HG03432 (cell line): ENCODE results near the gene TRAPPC10.

Experiments
- ATAC-seq: cut with Tn5 transposase; IDR thresholded peaks from one replicate; pipeline ENCODE4 v1.9.1; 2021; ENCODE audit warnings: mild to moderate bottlenecking, moderate library complexity; ENCODE audit not compliant: unreplicated experiment

TRAPPC10 gene

DNA sequence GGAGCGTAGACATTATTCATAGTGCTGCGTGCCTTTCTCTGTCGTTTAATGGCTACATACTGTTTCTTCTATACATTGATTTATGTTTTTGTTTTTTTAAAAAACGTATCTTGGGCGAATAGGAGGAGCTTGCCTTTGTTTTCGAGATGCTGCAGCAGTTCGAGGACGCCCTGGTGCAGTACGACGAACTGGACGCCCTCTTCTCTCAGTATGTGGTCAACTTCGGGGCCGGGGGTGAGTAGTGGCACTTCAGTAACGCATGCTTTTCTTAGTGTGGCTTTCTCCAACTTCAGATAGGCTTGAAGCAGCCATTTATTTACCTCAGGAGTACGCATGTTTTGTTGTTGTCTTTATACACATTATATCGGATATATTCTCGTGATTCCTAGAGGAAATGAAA lies 46.9 kb downstream of the TRAPPC10 start:
- ATAC-seq, result no peak

DNA sequence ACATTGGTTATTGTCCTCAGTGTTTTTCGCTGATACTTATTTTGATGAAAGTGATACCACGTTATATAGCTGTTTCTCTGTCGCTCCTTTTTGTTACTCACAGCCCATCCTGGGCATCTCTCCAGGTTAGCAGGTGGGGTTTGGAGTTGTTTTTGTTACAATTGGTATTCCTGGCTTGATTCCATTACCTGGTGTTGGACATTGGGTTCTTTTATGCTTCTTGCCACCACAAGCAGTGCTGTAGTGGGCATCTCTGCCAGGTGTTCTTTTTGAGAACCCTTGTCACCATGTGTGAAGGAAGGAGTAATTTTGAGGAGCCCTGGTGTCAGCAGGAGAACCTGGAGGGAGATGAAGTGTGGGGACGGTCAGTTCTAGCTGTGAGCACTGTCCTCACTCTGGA lies 47.6 kb downstream of the TRAPPC10 start:
- ATAC-seq, result no peak

DNA sequence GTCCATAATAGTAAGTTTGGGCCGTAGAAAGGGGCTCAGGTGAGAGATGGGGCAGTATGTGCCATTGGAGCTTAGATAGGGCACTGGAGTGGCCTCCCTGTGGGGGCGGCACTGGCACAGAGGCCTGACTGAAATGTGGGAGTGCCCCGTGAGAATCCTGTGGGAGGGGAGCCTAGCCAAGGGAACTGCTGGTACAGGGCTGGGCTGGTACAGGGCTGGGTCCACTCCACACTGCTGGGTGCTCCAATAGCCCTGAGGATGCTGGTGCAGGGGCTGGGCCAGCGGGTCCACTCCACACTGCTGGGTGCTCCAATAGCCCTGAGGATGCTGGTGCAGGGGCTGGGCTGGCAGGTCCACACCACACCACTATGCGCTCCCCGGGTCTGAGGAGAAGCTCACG lies 50.3 kb downstream of the TRAPPC10 start:
- no peak for ATAC-seq

DNA sequence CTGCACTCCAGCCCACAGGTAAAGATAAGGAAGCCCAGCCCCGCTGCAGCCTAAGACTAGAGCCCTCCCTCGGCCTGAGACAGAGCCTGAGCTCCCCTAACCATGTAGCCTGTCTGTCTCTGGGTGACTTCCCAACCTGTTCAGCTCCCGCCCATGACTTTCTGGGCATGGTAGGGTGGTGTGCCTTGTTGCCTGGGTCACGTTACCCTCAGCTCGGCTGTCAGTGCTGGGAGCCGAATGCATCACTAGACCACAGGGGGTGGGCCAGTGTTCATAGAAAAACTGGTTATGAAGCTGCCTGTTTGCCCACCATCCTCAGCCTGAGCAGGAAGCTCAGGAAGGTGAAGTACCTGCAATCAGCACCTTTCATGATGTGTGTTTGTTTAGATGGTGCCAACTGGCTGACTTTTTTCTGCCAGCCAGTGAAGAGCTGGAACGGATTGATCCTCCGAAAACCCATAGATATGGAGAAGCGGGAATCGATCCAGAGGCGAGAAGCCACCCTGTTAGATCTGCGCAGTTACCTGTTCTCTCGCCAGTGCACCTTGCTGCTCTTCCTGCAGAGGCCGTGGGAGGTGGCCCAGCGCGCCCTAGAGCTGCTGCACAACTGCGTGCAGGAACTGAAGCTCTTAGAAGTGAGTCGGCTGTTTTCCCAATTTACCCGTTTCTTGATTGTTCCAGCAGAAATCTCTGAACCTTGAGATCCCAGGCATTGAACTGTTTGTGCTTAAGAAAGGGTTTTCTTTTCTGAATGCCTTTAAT lies 51.2 kb downstream of the TRAPPC10 start:
- no peak for ATAC-seq

DNA sequence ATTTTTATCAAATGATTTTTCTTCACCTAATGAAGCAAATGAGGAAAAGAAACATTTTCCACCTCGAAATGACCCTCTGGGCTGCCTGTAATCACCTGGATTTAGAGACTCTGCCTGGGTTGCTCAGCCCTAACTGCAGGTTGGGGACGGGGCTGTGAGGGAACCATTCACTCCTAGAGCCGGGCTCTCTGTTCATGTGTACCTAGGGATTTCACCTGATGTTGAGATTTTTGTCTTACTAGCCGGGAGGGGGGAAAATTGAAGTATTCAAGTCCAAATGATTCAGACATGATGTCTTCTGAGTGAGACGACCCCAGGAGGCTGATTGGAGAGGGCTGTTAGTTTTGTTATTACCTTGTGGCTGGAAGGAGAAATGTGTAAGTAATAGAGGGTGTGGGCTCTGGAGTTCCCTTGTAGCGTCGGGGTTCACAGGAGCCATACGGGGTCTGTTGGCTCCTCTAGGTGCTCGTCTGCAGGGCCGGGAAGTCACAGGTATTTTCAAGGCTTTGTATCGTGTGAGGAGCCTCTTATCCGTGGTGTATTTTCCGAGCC lies 52.8 kb downstream of the TRAPPC10 start:
- ATAC-seq, result no peak

DNA sequence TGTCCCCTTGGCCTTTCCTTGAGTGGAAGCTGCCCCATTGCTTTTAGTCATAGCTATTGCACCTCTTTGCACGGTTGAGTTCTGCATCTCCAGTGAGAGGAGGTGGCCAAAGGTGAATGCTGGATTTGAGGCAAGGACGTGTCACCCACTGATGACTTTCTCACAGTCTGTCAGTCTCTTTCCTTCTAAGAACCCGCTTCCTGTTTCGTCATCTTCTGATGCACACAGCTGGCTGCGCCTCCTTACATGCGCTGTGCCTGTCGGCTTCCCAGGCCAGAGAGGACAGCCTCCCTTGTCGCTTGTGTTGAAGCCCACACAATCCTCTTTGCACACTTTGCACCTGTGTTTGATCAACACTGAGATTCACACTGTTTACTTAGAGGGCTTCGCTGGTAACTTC lies 53.3 kb downstream of the TRAPPC10 start:
- ATAC-seq, result no peak

DNA sequence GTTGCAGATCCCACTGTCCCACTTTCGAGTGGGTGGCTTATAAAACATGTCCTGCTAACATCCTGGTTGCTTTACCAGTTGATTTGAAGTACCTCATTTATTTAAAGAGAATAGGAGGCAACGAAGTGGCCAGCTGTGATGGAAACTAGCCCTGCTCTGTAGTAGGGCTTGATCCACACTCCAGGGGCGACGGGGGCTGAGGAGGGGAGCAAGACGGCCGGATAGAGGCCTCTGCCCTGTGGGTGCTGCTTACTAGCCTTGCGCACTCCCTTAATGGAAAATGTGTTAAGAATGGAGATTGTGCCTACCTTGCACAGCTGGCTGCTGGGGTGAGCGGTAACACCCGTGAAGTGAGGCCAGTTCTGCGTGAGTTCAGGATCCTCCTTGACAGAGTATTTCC lies 54.0 kb downstream of the TRAPPC10 start:
- no peak for ATAC-seq

DNA sequence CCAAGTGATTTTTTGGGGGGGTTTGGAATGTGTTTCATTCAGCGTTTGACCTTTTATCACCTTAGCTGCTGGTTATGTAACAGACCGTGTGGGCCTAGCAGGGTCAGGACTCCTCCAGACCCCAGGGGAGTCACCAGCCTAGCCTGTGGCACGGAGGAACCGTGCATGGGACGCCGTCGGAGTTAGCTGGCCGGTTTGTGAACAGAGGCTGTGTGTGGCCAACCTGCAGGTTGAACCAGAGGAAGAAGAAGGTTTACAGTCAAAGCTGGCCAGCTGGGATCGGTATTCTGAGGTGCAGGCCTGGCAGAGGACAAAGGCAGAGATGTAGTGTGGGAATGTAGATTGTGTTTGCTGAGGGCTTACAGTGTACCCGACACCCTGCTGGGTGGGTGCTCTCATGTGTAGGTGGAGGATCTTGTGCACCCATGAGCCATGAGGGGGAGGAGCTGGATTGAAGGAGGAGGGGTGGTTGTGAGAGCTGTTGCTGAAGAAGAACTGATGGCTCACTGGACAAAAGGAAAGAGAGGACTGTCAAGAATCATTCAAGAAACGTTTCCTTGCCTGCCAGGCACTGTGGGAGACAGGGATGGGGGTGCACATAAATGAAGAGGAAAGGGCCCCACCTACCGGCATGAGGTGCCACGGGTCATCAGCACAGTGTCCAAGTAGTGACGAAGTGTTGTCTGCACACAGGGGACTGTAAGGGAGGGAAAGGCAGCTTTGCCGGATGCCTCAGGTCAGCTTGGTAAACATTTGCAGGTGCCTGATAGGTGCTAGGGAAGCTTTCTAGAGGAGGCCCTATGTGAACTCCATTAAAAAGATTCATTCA lies 55.1 kb downstream of the TRAPPC10 start:
- no peak for ATAC-seq

DNA sequence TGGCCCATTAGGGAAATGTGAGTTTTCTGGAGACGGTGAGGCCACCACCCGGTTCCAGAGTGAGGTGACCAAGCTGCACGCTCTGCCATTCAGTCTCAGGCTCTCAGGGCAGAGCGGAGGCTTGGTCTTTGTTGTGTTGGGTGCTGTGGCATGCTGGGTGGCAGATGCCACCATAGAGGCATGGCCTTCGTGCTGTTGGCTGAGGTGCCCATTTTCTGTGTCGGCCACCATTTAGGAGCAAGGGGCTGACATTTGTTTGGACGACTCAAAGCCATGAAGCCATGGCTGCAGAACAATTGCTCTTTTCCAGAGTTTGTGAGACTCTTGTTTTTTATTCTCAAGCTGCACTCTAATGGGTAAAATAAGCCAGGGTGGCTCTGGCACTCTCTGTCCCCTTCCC lies 58.3 kb downstream of the TRAPPC10 start:
- no peak for ATAC-seq

DNA sequence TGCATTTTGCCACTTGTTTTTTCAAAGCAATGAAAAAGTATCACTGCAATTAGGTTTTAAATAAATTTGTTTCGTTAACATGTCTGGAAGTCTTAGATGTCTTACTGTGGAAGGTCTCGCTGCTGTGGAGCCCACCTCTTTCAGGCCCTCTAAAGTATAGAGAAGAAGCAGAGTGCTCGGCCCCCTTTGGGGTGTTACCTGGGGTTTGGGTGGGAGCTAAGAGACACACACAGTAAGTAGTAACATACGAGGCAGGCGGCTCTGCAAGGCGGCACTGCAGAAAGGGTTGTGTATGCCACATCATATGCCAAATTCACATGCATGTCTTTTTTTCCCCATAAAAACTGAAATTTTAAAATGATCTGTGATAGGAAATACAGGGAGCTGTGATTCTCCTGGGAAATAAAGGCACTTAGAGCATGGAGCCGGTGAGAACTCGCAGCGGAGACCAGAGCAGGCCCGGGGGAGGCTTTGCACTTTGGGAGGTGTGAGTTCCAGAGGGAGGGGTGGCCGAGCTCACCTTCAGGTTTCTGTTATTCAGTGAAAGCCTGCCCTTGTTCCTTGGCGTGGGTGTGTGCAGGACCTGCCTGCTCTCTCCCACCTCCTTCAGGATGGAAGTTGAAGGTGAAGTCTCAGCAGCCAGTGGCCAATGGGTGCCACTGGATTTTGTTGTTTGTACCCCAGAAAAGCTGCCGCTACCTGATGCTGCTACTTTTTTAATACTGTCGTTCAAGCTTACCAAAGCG lies 59.4 kb downstream of the TRAPPC10 start:
- ATAC-seq, result no peak

DNA sequence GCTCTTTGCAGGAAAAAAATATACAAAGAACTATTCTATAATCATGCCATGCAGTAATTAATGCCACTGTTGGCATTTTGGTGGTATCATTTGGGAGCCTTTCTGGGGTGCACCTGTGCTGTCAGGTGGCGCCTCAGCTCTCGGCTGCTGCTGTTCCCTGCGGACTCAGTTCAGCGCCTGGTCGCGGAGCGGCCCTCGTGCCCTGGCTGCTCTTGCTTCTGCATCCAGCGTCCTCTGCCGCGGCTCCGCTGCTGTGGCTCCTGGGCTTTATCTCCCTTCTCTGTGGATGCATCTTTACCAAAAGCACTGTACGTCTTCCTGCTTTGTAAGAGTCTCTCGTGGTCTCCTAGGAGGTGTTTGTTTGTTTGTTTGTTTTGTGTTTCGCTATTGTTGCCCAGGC lies 60.0 kb downstream of the TRAPPC10 start:
- no peak for ATAC-seq

DNA sequence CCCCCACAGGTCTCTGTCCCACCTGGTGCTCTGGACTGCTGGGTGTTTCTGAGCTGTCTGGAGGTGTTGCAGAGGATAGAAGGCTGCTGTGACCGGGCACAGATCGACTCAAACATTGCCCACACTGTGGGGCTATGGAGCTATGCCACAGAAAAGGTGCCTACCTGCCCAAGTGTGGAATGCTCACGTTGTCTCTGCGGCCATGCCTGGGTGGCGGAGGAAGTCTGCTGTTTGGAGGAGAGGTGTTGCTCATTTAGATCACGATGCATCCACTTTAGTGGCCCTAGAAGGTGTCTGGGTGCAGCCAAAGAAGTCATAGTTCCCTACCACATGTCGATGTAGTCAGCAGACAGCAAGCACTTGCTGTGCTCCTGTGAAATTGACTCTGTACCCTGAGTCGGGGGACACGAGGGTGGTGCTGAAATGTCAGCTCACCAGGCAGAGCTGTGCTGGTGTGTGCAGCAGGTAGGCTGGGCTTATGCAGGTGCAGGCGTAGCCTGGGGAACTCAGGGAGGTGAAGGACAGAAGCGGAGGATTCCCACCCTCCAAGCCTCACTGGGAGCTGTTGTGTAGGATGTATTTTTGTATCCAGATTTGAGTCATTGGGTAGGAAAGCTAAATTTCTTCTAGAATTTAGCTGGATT lies 62.3 kb downstream of the TRAPPC10 start:
- no peak for ATAC-seq

DNA sequence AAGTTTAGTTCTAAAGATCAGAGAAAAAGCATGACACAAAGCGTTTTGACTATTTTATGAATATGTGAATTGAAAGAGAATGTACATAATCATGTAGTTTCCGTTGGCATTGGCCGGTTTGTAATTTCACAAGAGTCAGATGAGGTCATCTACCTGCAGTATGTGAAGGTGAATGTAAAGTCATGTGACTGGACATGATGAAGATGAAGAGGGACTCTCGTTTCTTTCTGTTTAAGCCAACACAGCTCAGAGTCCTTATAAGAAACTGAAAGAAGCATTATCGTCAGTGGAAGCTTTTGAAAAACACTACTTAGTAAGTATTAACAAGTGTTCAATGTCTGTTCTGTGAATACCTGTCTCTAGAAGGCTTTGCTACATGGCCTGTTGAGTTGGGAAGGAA lies 64.2 kb downstream of the TRAPPC10 start:
- no peak for ATAC-seq

DNA sequence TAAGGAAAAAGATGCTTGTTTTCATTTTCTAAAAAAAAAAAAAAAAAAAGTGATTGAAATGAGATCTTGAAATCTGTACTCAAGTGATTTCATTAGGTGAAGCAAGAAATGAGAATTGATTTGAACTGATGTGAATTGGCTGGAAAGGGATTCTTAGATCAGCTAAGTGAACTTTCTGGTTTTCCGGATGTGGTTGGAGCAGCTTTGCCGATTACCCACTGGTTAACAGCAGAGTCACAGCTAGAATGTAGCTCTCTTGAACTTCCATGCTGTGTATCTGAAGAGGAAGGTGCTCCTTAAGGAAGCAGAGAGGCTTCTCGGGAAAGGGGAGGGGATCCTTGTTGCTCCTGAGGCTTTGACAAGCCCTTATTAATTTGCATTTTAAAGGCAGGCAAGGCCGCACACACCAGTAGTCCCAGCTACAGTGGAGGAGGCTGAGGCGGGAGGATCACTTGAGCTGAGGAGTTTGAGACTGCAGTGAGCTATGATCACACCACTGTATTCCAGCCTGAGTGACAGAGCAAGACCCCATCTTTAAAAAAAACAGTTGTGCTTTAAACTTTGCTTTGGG lies 66.4 kb downstream of the TRAPPC10 start:
- no peak for ATAC-seq

DNA sequence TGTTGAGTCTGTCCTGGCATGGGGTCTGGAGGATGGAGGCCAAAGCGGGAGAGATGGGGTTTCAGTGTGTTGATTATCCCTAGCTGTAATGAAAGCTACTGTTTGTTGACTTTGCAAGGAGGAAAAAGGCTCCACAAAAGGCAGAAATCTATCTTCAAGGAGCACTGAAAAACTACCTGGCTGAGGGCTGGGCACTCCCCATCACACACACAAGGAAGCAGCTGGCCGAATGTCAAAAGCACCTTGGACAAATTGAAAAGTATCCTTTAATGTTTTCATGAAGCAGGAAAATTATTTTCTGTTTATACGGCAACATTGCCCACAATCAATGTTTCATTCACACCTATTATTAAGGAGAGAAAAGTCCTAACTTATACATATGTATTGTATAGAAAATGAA lies 67.3 kb downstream of the TRAPPC10 start:
- no peak for ATAC-seq

DNA sequence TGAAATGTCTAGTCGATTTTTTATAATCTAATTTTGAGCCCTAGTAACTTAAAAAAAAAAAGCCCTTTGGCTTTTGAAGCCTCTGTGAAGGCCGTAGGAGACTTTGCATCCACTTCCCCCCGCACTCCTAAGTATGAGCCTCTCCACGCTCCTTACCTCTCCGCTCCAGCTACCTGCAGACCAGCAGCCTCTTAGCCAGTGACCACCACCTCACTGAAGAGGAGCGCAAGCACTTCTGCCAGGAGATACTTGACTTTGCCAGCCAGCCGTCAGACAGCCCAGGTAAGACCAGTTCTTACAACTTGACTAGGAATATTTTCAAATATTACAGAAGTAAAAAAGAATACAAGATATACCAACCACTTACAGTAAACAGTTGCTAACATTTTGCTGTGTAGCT lies 67.7 kb downstream of the TRAPPC10 start:
- no peak for ATAC-seq

DNA sequence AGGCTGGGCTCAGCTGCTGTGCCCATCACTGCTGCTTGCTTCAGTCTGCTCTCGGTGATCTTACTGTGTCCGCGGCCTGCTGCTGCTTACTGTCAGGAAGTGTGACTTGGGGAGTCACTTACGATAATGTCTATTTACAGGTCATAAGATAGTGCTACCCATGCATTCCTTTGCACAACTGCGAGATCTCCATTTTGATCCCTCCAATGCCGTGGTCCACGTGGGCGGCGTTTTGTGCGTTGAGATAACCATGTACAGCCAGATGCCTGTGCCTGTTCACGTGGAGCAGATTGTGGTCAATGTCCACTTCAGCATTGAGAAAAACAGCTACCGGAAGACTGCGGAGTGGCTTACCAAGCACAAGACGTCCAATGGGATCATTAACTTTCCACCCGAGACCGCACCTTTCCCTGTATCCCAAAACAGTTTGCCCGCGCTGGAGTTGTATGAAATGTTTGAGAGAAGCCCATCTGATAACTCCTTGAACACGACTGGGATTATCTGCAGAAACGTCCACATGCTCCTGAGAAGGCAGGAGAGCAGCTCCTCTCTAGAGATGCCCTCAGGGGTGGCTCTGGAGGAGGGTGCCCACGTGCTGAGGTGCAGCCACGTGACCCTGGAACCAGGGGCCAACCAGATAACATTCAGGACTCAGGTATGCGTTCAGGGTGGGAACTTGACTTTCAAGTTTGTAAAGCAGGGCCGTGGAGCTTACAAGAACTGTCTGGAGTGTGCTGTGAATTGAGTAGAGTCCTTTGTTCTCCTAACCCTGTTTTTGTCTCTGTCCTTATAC lies 70.7 kb downstream of the TRAPPC10 start:
- ATAC-seq, result no peak

DNA sequence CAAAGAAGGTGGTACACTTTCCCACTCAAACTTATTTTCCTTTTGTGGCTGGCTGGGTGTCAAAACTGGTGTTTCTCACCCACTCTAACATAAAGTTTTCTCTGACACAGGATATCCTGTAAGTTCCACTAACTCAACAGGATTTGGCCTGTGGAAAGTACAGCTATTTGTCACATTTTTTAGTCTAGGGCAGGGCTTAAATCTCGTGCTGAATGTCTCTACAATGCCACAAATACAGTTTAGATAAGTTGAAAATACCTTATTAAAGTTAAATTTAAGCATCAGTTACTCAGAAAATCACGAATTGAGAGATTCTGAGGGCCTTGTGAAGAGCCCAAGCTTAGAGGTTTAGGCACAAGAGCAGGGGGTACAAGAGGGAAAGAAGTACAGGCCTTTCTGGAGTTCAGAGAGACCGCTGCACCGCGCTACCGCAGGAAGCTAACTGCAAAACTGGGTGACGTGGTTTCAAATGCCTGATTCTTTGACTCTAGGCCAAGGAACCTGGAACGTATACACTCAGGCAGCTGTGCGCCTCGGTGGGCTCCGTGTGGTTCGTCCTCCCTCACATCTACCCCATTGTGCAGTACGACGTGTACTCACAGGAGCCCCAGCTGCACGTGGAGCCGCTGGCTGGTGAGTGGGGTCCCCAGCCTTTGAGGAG lies 71.7 kb downstream of the TRAPPC10 start:
- ATAC-seq, result no peak
